Stimulated activated CD8-positive, alpha-beta memory T cell treated with anti-CD3 and anti-CD28 coated beads, Interleukin-2, amount 100 ng/mL, for 48 hours (primary cell): ENCODE results near the gene LRRC4C.

Source experiments
- DNase-seq, 2 donors: peaks; one replicate each; pipeline ENCODE4 v3.0.0-alpha.2; 2020; ENCODE audit warnings: low read depth in 2 of 2

The LRRC4C gene

GRCh38 chr11:40292721-40293508 is 1166.5 kb downstream of the LRRC4C start:
- no peak for DNase-seq

GRCh38 chr11:40291741-40292140 is 1167.7 kb downstream of the LRRC4C start:
- no peak for DNase-seq

GRCh38 chr11:40291329-40291728 is 1168.1 kb downstream of the LRRC4C start:
- no peak for DNase-seq

DNA sequence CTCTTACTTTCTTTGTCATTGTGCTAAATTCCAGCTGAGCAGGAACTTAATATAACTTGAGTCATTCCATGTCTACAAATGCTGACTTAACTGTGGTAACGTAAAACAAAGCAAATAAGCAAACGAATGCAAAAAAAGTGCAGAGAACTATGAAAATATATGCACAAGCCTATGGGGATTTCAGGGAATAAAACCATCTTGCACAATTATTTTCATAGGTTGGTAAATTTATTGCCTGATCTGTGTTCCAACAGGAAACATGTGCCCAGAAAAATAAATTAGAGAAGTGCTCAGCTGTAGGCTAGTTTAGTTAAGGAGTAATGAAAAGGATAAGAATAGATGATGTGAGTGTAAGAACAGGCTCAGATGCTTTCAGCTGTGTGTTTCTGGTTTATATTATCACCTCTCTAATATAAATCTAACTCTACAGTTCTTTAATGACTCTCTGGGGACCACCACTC is 1169.3 kb downstream of the LRRC4C start:
- no peak for DNase-seq

- DNase-seq = no peak
These were observed 1170.1 kb downstream of the LRRC4C start for GRCh38 chr11:40289370-40289769.

DNA sequence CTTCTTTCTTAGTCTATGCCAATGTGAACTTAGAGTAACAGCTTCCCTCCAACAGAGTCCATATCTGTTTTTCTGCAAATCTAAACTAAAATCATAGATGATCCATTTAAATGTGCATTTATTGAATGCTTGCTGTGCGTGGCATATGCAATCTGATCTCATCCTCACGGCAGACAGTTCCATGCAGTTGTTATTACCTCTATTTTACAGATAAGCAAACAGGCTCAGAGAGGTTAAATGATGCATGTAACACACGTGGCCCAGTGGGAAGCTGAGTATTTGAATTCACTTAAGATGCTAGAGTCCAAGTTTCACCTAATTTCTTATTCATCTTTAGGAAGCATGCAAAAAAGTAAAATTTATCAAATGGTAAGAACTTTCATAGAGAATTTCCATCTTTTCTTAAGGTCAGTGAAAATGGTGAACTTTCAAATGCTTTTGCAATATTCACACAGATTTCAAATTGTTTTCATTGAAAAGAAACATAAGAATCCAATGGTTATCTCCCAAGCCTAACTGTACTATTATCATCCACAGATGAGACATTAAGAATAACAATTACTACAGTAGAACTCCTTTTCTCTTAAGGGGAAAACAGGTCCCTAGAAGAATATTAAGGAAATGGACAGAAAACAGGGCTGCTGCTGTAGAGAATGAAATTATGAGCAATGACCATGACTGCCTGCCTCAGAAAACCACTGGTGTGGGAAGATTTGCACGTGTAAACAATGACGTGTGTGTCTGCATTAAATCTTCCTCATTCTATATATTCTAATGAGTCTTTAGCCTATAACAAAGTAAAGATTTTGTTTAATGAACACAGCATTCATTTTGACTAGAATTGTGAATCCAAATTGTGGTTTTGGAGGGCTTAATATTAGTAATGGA is 1171.3 kb downstream of the LRRC4C start:
- DNase-seq = no peak

- DNase-seq = no peak
These were observed 1173.3 kb downstream of the LRRC4C start for GRCh38 chr11:40286137-40286536.

DNA sequence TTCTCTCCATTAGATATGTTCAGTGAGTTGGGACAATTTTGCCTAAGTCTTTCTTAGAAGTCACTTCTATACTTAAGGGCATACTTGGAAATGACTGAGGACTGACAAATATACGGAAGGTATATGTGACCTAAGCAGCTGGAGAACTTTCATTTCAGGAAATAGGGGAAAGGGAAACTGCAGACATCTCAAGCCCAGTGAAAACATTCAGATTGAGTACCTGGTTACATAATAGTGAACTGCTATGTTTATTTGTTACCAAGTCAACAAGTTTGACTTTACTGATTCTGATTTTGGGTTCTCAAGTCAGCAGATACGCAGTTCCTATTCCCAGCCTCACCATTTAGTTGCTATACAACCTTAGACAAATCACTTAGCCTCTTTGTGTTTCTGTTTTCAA is 1173.9 kb downstream of the LRRC4C start:
- DNase-seq = no peak

GRCh38 chr11:40281052-40281580 is 1178.3 kb downstream of the LRRC4C start:
- DNase-seq = no peak

DNA sequence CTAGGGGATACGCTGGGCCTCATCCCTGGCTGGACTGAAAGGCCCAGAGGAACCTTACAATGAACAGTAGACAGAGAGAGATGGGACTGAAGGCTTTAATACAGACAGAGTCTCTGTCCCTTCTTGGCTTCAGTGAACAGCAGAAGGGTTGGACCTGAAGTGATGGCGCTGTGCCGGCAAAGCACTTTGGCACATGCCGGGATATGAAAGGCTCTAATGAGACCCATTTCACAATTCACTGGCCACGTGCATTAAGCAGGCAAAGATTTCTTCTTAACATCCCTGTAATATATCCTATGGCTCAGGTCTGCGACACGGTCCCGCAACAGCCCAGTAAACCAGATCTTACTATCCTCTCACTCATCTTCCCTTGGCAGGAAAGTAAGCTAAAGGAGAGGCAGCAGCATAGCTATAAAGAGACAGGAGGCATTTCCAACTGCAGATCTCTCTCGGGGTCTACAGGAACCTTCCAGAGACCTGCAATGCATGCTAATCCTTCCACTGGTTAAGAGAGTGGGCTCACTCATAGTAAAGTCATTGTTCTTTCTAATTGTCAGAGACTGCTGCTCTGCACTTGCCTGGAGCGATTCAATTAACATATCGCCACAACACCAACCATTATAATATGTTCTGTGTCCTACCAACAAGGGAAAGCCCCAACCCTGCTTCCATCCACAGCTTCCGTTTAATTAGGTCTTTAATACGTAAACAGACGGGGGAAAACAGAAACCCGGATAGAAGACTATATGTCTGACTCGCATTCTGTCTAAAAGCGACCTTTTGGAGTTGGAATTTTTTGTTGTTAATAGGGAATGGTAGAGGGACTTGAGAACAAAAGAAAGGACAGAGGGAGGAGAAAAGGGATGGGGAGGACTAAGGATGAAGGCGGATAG is 1179.0 kb downstream of the LRRC4C start:
- no peak for DNase-seq

DNA sequence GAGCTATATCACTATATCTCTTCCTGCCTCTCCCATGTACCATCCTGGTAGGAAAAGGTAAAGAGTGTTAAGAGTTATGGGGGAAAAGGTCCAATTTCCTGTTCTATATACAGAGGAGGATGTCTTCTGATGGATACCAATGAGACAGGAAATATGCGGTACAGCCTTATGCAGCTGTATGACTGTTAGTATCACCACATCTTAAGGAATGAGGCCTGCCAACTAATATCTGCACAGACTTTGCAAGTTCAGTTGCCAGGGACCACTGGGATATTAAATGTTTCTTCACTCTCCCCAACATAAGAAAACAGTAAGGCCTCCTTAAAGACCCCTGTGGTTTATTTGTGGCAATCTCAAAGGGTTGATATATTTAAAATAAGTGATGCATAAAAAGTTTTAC is 1182.5 kb downstream of the LRRC4C start:
- DNase-seq = no peak

- DNase-seq = no peak
These were observed 1185.4 kb downstream of the LRRC4C start for GRCh38 chr11:40274017-40274416.

DNA sequence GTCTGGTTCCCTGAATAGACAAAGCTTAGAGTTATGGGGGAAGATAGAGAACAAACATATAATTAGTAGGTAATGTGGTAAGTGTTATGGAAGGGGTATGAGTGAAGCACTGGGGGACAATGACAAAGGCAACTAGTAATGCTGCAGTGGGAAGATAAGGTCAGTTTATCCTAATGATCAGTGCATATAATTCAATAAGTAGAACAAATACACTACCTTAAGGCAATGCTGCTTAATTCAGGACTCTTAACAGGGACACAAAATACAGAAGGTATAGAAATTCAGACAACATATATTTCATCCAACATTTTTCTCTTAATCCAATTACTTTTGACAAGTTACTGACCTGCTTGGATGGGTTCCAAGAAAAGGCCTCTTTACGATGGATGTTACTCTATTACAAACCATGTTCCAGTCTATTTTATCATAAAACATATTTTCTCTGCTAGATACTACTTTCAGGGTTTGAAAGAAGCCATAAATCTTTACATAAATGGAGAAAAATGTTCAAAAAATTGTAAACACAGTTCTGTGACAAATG is 1186.2 kb downstream of the LRRC4C start:
- DNase-seq = no peak

GRCh38 chr11:40271361-40271760 is 1188.1 kb downstream of the LRRC4C start:
- no peak for DNase-seq

DNA sequence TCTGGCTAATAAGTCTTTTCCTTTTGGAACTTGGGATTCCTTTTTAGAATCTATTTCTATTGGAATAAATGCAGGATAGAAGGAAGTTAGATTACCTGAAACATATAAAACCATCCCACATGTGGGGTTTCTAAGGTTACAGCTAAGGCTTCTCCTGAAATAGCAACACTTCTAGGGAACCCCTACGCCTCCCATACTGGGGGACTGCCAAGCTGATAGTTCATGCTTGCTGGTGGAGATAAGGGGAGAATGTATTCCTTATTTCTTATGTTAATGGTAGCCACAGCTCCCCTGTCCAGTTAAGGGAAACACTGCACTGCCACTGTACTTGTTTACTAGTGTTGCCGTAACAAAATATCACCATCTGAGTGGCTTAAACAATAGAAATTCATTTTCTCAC is 1189.6 kb downstream of the LRRC4C start:
- no peak for DNase-seq

DNA sequence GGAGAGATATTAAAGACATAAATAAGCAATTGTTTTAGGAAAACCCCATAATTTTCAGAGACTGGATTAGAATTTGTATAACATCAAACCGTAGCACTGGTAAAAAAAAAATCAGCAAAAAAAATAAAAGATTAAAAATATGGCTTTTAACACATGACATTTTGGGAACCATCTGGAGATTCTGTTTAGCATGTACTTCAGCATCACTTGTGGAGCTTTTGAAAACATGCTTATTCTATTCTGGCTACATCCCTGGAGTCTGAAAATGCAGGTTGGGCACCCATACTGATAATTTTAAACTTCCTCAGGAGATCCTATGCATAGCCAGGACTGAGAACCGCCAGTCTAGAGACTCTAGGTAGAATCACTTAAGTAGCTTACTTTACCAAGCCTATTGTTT is 1190.9 kb downstream of the LRRC4C start:
- DNase-seq = no peak

GRCh38 chr11:40255457-40255856 is 1204.0 kb downstream of the LRRC4C start:
- no peak for DNase-seq

GRCh38 chr11:40253166-40253565 is 1206.3 kb downstream of the LRRC4C start:
- no peak for DNase-seq

GRCh38 chr11:40252236-40252635 is 1207.2 kb downstream of the LRRC4C start:
- DNase-seq = no peak

DNA sequence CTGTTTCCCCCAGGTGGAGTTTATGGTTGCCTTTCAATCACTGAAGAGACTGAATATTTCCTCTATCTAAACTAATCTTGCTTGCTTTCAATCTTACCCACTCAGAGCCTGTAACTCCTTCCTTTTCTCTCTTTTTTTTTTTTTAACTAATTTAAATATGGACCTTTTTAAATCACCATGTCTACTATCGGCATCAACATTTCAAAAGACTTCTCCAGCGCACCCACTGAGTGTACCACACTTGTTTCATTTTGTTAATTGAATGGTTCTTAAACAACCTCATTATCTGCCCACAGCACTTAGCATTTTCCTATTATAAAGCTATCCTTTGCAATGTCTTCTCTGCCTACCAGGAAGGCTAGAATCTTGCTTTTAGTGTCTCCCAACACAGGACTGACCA is 1212.5 kb downstream of the LRRC4C start:
- DNase-seq = no peak

DNA sequence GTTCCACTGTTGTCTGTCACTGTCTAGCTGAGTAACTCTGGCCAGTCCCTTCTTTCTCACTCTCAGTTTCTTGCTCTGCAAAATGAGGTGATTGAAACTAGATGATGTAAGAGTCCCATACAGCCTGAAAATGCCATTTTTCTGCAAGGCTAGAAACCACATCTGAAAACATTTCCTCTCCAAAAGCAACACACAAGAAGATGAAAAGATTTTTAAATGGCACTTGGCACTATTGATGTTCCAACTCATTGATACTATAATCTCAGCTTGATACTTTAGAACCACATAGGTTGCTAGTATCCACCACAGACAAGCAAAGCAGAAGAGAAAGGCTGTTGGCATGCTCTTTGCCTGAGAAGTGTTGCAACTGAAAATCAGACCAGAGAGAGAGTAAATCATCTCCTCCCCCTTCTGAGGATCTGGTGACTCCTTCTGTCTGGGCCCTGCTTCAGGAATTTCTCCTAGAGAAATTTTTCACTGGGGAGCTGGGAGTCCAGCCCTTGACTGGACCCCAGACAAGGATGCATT is 1217.9 kb downstream of the LRRC4C start:
- no peak for DNase-seq
